ENCODE results near the gene TSPAN18.

The TSPAN18 gene

GRCh38 chr11:44759743-44760476 is 33.1 kb downstream of the TSPAN18 start:
- DNase-seq (ENCODE audit: low read depth): no peak

DNA sequence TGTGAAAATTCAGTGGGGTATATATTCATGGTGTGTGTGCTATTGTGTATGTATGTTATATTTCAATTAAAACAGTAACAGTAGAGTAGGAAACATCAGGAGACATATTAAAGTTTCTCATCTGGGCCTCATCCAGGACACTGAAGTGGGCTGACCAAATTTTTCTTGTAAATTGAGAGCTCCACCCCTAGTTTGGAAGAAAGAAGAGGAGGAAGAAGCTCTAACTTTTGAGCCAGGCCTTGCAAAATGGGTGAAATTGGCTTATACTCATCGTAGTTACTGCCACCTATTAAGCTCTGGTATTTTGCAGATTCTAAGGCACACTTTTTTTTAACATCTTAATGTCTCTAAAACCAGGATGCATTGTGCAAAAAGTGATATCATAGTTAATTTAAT is 33.7 kb downstream of the TSPAN18 start:
- no peak for DNase-seq (ENCODE audit: low read depth)

- peak; percentile 23 for DNase-seq (ENCODE audit: low read depth)
Observed at GRCh38 chr11:44760917-44761550, 34.3 kb downstream of the TSPAN18 start.

DNA sequence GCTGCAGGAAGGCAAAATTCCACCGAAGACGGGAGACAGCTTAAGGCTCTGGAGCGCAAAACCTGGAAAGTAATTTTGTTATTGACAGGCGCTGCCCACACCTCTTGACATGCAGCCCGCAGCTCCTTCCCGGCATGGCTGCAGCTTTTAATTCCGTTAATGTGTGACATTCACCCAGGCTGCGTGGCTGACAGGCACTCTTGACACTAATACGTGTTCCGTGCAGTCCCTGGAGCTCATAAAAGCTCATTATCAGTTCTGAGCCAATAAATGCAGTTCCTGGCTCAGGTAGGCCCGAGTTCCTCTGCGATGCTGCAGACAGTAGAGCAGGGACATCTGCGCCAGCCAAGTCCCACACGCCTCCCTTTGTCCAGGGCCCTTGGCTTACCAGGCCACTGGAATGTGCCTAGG is 34.8 kb downstream of the TSPAN18 start:
- DNase-seq (ENCODE audit: low read depth): no peak

DNA sequence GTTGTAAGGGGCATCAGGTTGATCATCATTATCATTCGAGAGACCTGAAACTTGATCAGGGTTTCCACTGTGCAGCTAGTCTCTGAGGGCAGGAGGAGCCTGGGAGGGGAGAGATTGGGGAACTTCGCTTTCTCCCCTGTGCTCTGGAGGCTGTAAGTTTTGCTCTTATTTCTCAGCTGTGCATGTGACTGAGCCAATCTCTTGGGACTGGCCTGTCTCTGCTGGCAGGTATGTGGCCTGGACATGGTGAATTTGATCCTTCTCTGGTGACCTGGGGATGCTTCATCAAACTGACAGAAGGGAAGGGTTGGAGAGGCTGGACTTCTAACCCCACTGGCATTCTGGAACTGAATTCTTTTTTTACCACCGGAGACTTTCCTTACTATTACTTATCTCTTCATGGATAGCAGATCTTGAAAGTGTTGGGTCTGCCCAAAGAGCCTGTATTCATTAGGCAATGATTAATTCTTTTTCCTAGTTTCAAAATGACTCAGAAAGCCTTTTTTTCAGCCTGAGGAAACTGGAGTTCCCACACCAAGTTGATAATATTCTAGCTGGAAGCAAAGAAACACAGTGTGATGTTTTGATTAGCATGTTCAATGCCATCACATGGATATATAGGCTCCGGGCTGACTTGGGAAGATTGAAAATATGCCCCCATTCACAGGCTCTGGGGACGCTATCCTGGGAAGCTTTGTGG is 36.5 kb downstream of the TSPAN18 start:
- no peak for DNase-seq (ENCODE audit: low read depth)

GRCh38 chr11:44764583-44764982 is 37.8 kb downstream of the TSPAN18 start:
- no peak for DNase-seq (ENCODE audit: low read depth)

GRCh38 chr11:44765026-44765595 is 38.3 kb downstream of the TSPAN18 start:
- no peak for DNase-seq (ENCODE audit: low read depth)

- no peak for DNase-seq (ENCODE audit: low read depth)
Observed at GRCh38 chr11:44765676-44766075, 38.9 kb downstream of the TSPAN18 start.

GRCh38 chr11:44766112-44766971 is 39.6 kb downstream of the TSPAN18 start:
- no peak for DNase-seq (ENCODE audit: low read depth)

GRCh38 chr11:44766972-44767278 is 40.2 kb downstream of the TSPAN18 start:
- DNase-seq (ENCODE audit: low read depth): no peak

DNA sequence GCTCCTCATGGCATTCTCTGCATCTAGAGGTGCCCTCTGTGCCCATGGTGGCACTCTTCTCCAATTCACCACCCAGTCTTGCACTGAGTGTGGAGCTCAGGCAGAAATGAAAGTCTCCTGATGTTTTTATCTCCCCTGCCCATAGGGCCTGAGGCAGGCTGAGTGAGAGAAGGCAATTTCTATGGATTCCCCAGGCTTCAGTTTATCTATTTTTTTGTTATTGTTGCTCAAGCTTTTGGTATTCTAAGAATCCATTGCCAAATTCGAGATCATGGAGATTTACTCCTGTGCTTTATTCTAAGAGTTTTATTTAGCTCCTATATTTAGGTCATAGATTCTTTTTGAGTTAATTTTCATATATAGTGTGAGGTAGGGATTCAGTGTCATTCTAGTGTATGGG is 40.7 kb downstream of the TSPAN18 start:
- no peak for DNase-seq (ENCODE audit: low read depth)

DNA sequence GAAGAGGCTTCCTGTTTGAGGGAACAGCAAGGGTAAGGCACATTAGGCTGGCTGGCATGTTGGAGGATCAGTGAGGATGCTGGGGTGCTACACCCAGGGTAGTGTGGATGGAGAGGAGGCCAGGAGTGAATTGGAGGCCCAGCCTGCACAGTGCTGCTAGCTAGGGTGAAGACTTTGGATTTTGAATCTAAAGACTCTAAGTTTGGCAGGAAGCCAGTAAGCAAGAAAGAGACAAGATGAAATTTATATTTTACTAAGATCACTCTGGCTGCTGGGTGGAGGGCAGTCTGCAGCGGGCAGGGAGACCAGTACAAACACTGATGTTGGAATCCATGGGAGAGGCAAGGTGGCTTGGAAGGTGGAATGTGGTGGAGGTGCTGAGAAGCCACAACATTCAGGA is 43.6 kb downstream of the TSPAN18 start:
- DNase-seq (ENCODE audit: low read depth): no peak

DNA sequence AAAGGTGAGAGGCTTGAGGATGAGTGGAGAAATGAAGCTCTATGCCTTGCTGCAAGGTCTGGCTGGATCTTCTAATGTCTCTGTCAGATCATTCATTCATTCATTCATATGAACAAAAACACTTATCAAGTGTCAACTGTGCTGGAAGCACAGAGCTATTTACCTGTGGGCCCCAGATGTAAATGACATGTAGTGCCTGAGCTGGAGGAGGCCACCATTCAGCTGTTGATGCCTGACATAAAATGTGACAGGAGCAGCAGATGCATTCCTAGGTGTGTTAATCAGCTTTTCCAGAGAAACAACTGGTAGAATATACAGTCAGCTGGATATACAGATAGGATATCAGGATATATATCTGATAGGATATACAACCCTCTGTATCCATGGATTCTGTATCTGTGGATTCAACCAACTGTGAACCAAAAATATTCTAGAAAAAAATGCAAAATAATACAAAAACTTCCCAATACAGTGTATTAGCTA is 44.5 kb downstream of the TSPAN18 start:
- no peak for DNase-seq (ENCODE audit: low read depth)

- DNase-seq (ENCODE audit: low read depth): no peak
Observed at GRCh38 chr11:44771841-44772240, 45.1 kb downstream of the TSPAN18 start.

DNA sequence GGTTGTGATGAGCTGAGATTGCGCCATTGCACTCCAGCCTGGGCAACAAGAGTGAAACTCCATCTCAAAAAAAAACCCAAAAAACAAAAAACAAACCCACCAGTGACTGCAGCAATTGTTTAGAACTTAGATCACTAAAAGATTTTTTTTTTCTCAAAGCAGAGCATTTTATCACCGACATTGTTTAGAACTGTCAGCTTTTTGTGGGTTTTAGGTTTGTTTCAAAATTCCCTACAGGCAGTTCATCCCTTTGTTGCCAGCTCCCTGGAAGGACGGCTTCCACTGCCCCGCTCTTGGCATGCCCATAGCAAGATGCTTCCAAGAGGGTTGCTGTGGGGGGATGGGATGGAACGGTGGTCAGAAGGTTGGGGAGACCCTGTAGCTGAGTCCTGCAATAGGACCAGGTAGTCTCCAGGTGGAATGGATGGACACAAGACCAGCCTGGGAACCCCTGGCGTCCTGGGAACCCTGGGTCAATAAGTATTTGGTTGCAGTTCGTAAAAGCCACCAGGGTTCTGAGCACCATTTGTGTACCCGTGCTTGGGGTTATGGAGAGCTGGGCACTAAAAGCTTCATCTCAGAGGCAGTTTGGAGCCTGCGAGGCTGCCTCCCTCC is 46.7 kb downstream of the TSPAN18 start:
- no peak for DNase-seq (ENCODE audit: low read depth)

DNA sequence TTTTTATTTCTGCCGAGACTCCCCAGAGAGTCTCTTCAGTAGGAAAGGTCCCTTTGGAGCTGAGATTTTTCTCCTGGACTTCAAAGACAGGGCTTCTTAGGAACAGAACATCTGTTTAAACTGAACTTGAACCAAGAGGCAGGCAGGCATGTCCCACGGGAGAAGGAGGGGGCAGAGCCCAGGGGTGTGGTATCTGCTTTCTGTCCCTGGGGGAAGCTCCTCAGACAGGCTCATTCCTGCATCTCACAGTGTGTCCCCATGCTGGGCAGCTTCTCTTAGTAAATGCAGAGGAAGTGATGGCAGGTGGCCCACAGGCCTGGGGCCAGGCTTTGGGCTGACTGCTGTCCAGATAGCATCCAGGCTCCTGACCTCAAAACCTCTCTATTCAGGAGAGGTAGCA is 47.3 kb downstream of the TSPAN18 start:
- DNase-seq (ENCODE audit: low read depth): no peak

GRCh38 chr11:44774731-44775130 is 48.0 kb downstream of the TSPAN18 start:
- no peak for DNase-seq (ENCODE audit: low read depth)

DNA sequence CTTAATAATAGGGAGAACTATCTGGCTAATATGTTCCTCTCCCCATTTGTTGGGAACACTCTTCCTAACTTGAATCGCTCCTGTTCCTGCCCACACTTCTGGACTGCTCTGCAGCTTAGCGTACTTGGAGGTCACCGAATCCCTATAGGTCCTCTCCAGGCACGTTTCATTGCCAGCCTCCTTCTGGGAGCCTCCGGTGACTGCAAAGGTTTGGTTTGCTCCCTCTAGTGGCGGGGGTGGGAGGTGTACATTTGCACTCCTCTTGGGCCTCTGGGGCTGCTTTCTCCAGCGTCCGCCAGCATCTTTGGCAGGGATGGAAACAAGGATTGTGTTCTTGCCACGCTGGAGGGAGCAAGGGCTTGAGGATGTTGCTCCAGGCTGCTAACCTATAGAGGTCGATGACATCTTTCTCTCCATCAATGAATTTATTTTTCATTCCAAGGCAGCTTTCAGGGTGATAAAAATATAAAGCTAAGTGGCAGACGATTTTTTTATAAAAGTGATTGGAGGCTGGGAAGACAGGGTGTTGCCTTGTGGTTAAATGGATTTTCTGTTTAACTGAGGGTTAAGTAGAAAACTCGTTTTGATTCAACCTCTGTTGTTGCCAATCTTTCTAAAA is 48.7 kb downstream of the TSPAN18 start:
- no peak for DNase-seq (ENCODE audit: low read depth)

- DNase-seq (ENCODE audit: low read depth): no peak
Observed at GRCh38 chr11:44775985-44776446, 49.3 kb downstream of the TSPAN18 start.

- DNase-seq (ENCODE audit: low read depth): no peak
Observed at GRCh38 chr11:44776551-44777208, 49.9 kb downstream of the TSPAN18 start.
